HFF-Myc (cell line): ENCODE data around the gene APOBEC3H.

Source experiments
- DNase-seq: peaks from one replicate; pipeline ENCODE4 v3.0.0-alpha.2; 2011; ENCODE audit warnings: low read depth; ENCODE audit errors: extremely low read depth
- H3K4me3 ChIP-seq: replicated peaks from 2 replicates; pipeline ENCODE4 v1.5.1; 2011; ENCODE audit warnings: low read depth, mild to moderate bottlenecking, control low read depth, low read length
- TF ChIP-seq, protein P1 (sequence below): IDR thresholded peaks from 2 replicates; pipeline ENCODE4 v1.5.1; 2012; ENCODE audit warnings: mild to moderate bottlenecking, low read depth, low read length, control low read depth; ENCODE audit errors: missing control alignments

Gene APOBEC3H

DNA sequence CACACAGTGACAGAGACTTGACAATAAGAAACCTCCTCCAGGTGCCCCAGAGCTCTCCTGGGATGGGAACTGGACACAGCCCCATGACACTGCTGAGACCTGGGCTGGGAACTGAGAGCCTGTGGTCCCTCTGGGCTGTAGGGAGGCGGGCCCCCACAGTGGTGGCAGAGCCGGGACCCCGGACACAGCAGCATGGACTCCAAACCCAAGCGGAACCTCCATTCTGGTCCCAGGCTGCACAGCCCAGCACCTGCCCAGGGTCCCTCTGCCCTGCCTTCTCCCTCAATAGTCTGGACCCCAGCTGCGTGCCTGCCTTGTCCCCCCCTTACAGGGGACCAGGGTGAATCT is 8.4 kb upstream of the APOBEC3H start:
- no peak for DNase-seq

DNA sequence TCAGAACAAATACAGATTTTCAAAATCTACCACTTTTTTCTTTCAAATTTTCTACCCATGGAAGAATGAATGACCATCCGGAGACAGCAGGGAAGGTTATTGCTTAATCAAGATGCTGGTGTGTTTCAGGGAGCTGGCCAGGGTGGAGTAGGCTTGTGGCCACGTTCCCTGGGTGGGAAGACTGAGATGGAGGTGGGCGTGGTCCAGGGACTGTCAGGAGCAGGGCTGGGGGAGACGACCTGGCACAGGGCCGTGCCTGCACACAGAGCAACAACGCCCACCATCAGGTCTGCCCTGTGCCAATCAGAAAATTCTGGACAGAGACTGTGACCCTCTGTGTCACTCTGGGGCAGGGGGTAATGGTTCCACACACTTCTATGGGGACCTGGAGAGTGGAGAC is 7.1 kb upstream of the APOBEC3H start:
- TF ChIP-seq, protein P1, sequence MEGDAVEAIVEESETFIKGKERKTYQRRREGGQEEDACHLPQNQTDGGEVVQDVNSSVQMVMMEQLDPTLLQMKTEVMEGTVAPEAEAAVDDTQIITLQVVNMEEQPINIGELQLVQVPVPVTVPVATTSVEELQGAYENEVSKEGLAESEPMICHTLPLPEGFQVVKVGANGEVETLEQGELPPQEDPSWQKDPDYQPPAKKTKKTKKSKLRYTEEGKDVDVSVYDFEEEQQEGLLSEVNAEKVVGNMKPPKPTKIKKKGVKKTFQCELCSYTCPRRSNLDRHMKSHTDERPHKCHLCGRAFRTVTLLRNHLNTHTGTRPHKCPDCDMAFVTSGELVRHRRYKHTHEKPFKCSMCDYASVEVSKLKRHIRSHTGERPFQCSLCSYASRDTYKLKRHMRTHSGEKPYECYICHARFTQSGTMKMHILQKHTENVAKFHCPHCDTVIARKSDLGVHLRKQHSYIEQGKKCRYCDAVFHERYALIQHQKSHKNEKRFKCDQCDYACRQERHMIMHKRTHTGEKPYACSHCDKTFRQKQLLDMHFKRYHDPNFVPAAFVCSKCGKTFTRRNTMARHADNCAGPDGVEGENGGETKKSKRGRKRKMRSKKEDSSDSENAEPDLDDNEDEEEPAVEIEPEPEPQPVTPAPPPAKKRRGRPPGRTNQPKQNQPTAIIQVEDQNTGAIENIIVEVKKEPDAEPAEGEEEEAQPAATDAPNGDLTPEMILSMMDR, result no peak
- H3K4me3 ChIP-seq, result no peak overlapping the region

More for the DNA sequence above, 8.4 kb upstream of the APOBEC3H start:
- H3K4me3 ChIP-seq, result no peak overlapping the region
- TF ChIP-seq, protein P1, result no peak

DNA sequence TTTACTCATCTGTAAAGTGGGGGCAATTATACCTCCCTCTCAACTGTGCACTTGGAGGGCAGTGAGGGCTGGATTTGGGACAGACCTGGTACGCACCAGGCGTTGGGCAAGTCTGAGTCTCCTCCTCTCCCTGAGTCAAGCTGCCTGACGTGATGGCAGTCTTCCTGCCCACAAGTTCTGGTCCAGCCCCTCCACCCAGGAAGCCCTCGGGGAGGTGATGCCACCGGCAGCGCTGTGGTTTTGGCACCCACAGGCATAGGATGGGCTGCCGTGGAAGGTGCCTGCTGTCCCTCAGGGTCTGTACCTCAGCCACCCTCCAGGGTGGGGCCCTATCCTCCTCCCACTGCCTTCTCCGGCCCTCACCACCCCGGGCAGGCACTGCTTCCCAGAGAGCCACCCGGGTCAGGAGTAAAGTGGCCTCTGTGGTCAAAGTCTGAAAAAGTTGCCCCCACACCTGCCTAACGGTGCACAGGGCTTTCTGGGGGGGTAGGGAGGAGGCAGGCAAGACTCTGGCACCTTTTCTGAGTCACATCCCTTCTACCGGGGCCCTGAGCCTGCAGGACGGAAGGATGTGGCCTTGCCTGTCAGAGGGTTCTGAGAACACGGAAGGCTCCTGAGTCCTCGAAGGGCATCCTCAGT is 6.5 kb upstream of the APOBEC3H start:
- no peak overlapping the region for H3K4me3 ChIP-seq
- TF ChIP-seq, protein P1, result no peak
- no peak for DNase-seq

More for the DNA sequence above, 7.1 kb upstream of the APOBEC3H start:
- no peak for DNase-seq

DNA sequence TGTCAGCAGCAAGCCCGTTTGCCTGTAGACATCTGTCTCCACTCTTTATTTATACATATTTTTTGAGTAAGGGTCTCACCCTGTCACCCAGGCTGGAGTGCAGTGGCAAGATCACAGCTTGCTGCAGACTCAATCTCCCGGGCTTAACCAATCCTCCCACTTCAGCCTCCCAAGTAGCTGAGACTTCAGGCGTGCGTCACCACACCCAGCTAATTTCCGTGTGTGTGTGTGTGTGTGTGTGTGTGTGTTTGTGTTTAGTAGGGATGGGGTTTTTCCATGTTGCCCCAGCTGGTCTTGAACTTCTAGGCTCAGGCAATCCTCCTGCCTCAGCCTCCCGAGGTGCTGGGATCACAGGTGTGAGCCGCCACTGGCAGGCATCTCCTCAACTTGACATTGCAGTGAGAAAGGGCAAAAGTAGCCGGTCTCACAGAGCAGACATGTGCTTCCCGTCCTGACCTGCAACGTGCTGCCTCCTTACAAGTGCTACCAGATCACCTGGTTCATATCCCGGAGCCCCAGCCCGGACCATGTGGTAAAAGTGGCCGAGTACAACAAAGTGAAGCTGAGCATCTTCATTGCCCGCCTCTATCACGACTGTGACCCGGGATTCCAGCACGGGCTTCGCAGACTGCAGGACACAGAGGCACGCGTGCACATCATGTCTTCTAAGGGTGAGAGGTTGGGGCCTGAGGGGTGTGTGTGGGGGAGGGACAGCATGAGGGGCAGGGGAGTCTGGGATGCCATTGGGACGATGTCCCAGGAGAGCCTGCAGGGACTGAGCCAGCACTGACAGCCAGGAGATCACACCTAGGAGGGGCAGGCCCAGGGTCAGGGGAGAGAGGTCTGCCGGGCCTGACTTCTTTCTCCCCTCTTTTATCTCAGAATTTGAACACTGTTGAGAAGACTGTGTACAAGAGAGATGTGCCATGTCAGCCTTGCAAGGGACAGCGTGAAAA is 5.6 kb upstream of the APOBEC3H start:
- H3K4me3 ChIP-seq, result no peak overlapping the region
- TF ChIP-seq, protein P1, result no peak
- DNase-seq, result no peak

DNA sequence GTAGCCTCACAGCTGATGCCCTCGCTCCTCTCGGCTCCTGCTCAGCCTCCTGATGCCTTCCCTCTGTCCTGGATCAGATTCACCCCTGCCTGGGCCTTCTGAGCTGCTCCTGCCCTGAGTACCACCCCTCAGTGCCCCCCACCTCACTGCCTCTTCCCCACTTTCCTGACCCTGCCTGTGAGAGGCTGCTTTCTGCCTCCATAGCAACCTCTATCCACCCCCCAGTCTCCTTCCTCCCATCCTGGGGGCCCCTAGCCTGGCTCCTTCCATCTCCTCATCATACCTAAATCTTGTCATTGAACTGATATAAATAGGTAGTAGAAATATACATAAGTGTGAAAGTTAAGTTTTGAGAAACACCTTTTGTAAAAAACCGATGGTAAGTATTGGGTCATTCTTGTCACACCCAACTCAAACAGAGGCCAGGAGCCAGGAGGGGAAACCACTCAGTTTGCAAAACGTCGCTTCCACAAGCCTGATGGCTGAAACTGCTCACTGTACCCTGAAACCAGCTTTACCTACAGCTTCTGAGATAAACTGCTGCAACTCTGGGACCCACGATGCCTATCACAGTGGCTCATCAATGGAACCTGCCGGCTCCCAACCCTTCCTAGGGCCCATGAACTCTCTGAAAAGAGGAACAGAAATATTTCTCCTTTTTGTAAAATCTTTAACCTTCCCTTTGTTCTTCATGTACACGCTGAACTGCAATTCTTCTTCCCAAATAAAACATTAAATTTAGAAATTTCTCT is 4.8 kb upstream of the APOBEC3H start:
- TF ChIP-seq, protein P1, result no peak
- DNase-seq, result no peak
- H3K4me3 ChIP-seq, result no peak overlapping the region

DNA sequence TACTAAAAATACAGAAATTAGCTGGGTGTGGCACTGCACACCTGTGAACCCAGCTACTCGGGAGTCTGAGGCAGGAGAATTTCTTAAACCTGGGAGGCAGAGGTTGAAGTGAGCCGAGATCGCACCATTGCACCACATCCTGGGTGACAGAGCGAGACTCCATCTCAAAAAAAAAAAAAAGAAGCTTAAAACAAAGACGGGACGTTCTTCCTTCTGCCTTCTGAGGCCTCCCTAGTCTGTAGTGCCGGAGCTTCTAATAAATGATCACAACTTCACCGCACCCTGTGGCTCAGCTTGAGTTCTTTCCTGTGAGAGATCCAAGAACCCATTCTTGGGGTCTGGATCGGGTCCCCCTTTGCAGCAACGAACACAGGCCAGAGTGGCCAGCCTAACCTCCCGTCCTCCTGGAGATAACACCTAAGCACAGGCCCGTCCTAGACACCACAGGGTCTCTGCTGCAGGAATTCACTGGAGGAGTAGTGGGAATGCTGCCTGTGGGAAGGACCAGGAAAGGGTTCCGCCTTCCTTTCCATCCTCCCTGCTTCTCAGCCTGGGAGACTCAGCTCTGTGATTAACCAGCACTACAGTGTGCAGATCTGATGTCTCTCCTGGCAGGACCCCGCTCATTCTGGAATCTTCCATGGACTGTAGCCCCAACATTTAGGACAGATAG is 2.2 kb upstream of the APOBEC3H start:
- TF ChIP-seq, protein P1, result no peak
- H3K4me3 ChIP-seq, result no peak overlapping the region
- DNase-seq, result no peak
